Measurements from ENCODE around the gene TBC1D9B. TPM values are rescaled to one million over a fixed set of nuclear protein-coding genes. Genes with fewer than 3 reads are reported as not detected.

TBC1D9B gene
- total and polyA plus RNA-seq, 9 of the 15 experiments (the other 6 are each of a cell fraction or from before 2014, with no cell fraction given) = 2.9 to 59.1 (median 33.5) TPM

GRCh38 chr5:179820483-179821297 is 87.0 kb downstream of the TBC1D9B start, which contains the start of gene SQSTM1 (continued):
- TF ChIP-seq, protein P1, sequence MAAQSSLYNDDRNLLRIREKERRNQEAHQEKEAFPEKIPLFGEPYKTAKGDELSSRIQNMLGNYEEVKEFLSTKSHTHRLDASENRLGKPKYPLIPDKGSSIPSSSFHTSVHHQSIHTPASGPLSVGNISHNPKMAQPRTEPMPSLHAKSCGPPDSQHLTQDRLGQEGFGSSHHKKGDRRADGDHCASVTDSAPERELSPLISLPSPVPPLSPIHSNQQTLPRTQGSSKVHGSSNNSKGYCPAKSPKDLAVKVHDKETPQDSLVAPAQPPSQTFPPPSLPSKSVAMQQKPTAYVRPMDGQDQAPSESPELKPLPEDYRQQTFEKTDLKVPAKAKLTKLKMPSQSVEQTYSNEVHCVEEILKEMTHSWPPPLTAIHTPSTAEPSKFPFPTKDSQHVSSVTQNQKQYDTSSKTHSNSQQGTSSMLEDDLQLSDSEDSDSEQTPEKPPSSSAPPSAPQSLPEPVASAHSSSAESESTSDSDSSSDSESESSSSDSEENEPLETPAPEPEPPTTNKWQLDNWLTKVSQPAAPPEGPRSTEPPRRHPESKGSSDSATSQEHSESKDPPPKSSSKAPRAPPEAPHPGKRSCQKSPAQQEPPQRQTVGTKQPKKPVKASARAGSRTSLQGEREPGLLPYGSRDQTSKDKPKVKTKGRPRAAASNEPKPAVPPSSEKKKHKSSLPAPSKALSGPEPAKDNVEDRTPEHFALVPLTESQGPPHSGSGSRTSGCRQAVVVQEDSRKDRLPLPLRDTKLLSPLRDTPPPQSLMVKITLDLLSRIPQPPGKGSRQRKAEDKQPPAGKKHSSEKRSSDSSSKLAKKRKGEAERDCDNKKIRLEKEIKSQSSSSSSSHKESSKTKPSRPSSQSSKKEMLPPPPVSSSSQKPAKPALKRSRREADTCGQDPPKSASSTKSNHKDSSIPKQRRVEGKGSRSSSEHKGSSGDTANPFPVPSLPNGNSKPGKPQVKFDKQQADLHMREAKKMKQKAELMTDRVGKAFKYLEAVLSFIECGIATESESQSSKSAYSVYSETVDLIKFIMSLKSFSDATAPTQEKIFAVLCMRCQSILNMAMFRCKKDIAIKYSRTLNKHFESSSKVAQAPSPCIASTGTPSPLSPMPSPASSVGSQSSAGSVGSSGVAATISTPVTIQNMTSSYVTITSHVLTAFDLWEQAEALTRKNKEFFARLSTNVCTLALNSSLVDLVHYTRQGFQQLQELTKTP (IDR thresholded peaks at IDR 0.05; ENCODE audit: low read depth in 1 of 2, partially characterized antibody in 2 of 2) = peak in 1 of 2 experiments; percentile 17
- peak; percentile 88; the same call in 1 of the 2 replicates for TF ChIP-seq ILF3 (IDR thresholded peaks at IDR 0.05; ENCODE audit: borderline replicate concordance)
- TF ChIP-seq HNRNPK (IDR thresholded peaks at IDR 0.05; ENCODE audit: low read depth, low read length, poor library complexity, severe bottlenecking) = peak; percentile 40
- no peak for TF ChIP-seq CHD4 (IDR thresholded peaks at IDR 0.05; ENCODE audit: insufficient read depth, insufficient replicate concordance, low read depth, low read length, poor library complexity, severe bottlenecking)
- peak; percentile 97 for TF ChIP-seq POLR2AphosphoS5 (IDR thresholded peaks at IDR 0.05; ENCODE audit: control insufficient read depth, insufficient read depth, low read depth, low read length)
- TF ChIP-seq PRPF4 (IDR thresholded peaks at IDR 0.05; ENCODE audit: insufficient read depth, low read depth, low read length, poor library complexity, severe bottlenecking) = no peak
- TF ChIP-seq, protein P2, sequence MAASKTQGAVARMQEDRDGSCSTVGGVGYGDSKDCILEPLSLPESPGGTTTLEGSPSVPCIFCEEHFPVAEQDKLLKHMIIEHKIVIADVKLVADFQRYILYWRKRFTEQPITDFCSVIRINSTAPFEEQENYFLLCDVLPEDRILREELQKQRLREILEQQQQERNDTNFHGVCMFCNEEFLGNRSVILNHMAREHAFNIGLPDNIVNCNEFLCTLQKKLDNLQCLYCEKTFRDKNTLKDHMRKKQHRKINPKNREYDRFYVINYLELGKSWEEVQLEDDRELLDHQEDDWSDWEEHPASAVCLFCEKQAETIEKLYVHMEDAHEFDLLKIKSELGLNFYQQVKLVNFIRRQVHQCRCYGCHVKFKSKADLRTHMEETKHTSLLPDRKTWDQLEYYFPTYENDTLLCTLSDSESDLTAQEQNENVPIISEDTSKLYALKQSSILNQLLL (CRISPR knock-in tag; IDR thresholded peaks at IDR 0.05; ENCODE audit: borderline replicate concordance) = no peak
- TF ChIP-seq REST (IDR thresholded peaks at IDR 0.05; ENCODE audit: borderline replicate concordance) = peak; percentile 42
- 0 out of 2 replicates have a peak, but pooled peaks have one; percentile 46 for TF ChIP-seq REST (CRISPR knock-in tag; IDR thresholded peaks at IDR 0.05; ENCODE audit: low read depth)
- TF ChIP-seq SOX6 (IDR thresholded peaks at IDR 0.05) = no peak
- peak; percentile 69 for TF ChIP-seq PHF20 (IDR thresholded peaks at IDR 0.05; ENCODE audit: partially characterized antibody)
- no peak for TF ChIP-seq MTA2 (IDR thresholded peaks at IDR 0.05; ENCODE audit: low read depth)

All from K562 (cell line).